Gastroesophageal sphincter (tissue), 4 donors: ENCODE data around the gene ARHGAP6. TPM values are rescaled to one million over a fixed set of nuclear protein-coding genes. Genes with fewer than 3 reads are reported as not detected.

Experiments
- ATAC-seq: fragments of 150-250 bp; one replicate; pipeline ENCODE4 v1.9.1; 2016; ENCODE audit warnings: mild to moderate bottlenecking, moderate library complexity
- H3K27ac ChIP-seq, 4 donors: fragments of 200-600 bp; sonication (generic) in 3 of 4; 1 replicate in 3 of 4; 2 replicates in 1 of 4; pipeline ENCODE4 v1.5.1; 2016 to 2019
- H3K27me3 ChIP-seq: fragments of 200-600 bp; sonication (generic); one replicate; pipeline ENCODE4 v1.5.1; 2019
- H3K36me3 ChIP-seq, 2 donors: fragments of 200-600 bp; sonication (generic); one replicate each; pipeline ENCODE4 v1.5.1; 2019; ENCODE audit warnings: control low read depth in 1 of 2
- H3K4me1 ChIP-seq, 3 donors: fragments of 200-600 bp; sonication (generic); 1 replicate in 2 of 3; 2 replicates in 1 of 3; pipeline ENCODE4 v1.5.1; 2016 to 2019; ENCODE audit warnings: control low read depth in 2 of 3
- H3K4me3 ChIP-seq, 2 donors: fragments of 200-600 bp; sonication (generic); one replicate each; pipeline ENCODE4 v1.5.1; 2019; ENCODE audit warnings: mild to moderate bottlenecking in 1 of 2, moderate library complexity in 1 of 2
- H3K9me3 ChIP-seq, 3 donors: fragments of 200-600 bp; sonication (generic); one replicate each; pipeline ENCODE4 v1.5.1; 2017 to 2019; ENCODE audit warnings: control low read depth in 2 of 3
- EP300 ChIP-seq: sonication (generic); formaldehyde crosslinking; IDR thresholded peaks from one replicate; pipeline ENCODE4 v1.6.1; 2017; ENCODE audit warnings: antibody characterized with exemption, mild to moderate bottlenecking
- POLR2A ChIP-seq, 2 donors: fragments of 450-650 bp; IDR thresholded peaks; one replicate each; pipeline ENCODE4 v1.6.1; 2017; ENCODE audit warnings: antibody characterized with exemption in 2 of 2, mild to moderate bottlenecking in 2 of 2, moderate library complexity in 1 of 2
- POLR2AphosphoS5 ChIP-seq: sonication (generic); formaldehyde crosslinking; IDR thresholded peaks from one replicate; pipeline ENCODE4 v1.6.1; 2017; ENCODE audit warnings: antibody characterized with exemption
- WGBS, 2 donors: methylation state at CpG; one replicate each; pipeline ENCODE4 v1.1.5; 2018; ENCODE audit warnings: low coverage in 1 of 2; 5-methylcytosine and 5-hydroxymethylcytosine counted together
- total RNA-seq, 4 donors: library from RNA; depleted of rRNA; stranded (reverse); fragments of >200 nt; gene quantifications; one replicate each; pipeline ENCODE4 v1.1.0, GENCODE V29; 2016
- TF ChIP-seq, protein P1 (sequence below), 4 experiments: fragments of 200-600 bp in 2 of 4; fragments of 450-650 bp in 2 of 4; sonication (generic) in 1 of 4; IDR thresholded peaks; one replicate each; pipeline ENCODE4 v1.5.1; 2017 to 2019; ENCODE audit warnings: antibody characterized with exemption in 4 of 4, mild to moderate bottlenecking in 2 of 4, moderate library complexity in 2 of 4

ARHGAP6 gene
- total RNA-seq, 4 donors from 2014 or later: 25.2 to 35.1 (median 31.8) TPM

- ATAC-seq: peak; percentile 69
- no peak overlapping the region for H3K4me3 ChIP-seq
Measured at GRCh38 chrX:11380187-11380844, 285.4 kb downstream of the ARHGAP6 start.

GRCh38 chrX:11376163-11376562, 289.6 kb downstream of the ARHGAP6 start:
- no peaks in the 10 kb centered on the region for H3K27me3 ChIP-seq
- H3K4me1 ChIP-seq: no peaks in the 10 kb centered on the region
- H3K4me3 ChIP-seq: no peak overlapping the region
- no peaks in the 10 kb centered on the region for H3K9me3 ChIP-seq
- no peak overlapping the region for H3K27ac ChIP-seq
- no peak for ATAC-seq
- no peaks in the 10 kb centered on the region for H3K36me3 ChIP-seq
- TF ChIP-seq, protein P1, sequence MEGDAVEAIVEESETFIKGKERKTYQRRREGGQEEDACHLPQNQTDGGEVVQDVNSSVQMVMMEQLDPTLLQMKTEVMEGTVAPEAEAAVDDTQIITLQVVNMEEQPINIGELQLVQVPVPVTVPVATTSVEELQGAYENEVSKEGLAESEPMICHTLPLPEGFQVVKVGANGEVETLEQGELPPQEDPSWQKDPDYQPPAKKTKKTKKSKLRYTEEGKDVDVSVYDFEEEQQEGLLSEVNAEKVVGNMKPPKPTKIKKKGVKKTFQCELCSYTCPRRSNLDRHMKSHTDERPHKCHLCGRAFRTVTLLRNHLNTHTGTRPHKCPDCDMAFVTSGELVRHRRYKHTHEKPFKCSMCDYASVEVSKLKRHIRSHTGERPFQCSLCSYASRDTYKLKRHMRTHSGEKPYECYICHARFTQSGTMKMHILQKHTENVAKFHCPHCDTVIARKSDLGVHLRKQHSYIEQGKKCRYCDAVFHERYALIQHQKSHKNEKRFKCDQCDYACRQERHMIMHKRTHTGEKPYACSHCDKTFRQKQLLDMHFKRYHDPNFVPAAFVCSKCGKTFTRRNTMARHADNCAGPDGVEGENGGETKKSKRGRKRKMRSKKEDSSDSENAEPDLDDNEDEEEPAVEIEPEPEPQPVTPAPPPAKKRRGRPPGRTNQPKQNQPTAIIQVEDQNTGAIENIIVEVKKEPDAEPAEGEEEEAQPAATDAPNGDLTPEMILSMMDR (IDR thresholded peaks at IDR 0.05): no peak
- TF ChIP-seq POLR2A (IDR thresholded peaks at IDR 0.05) (no peak), POLR2AphosphoS5 (no peak), EP300 (no peak)

More at GRCh38 chrX:11380187-11380844, 285.4 kb downstream of the ARHGAP6 start:
- TF ChIP-seq, protein P1 (IDR thresholded peaks at IDR 0.05): no peak
- peak; percentile 7 for TF ChIP-seq POLR2AphosphoS5
- no peaks in the 10 kb centered on the region for H3K36me3 ChIP-seq
- no peaks in the 10 kb centered on the region for H3K9me3 ChIP-seq
- no peaks in the 10 kb centered on the region for H3K27me3 ChIP-seq
- H3K27ac ChIP-seq: peak overlapping the region in 3 of 4 donors; percentile 21 to 58 (median 40)
- peaks cover 0 to 5% (median 0%) of the 10 kb centered on the region in 3 donors for H3K4me1 ChIP-seq
- 59 to 80% methylated on average over 1 to 5 of the region's 10 CpGs for WGBS, 2 donors

DNA sequence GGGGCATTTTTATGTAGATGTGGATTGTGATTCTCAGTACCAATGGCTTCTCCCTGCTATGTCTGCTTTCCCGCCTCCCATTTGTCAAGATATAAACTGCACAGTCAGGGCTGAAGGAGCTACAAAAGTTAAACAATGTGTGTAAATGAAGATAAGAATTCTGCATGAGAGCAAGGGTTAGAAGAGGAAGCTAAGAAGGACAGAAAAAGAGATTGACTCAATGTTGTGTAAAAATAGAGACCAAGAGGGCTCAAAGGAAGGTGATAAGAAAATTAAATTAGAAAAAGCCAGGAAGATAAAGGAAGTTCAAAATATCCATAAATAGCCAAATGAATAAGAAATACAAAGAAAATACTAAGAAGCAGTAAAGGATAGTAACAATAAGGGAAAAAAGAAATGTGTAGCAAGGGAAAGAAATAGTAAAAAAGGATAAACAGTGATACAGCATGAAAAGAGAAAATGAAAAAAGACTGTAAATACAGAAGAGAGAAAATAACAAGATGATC, 290.1 kb downstream of the ARHGAP6 start:
- H3K9me3 ChIP-seq: no peaks in the 10 kb centered on the region
- 43 to 88% methylated on average over 1 of the region's 1 CpG for WGBS, 2 donors
- H3K36me3 ChIP-seq: no peaks in the 10 kb centered on the region
- no peak overlapping the region for H3K4me3 ChIP-seq
- no peak for ATAC-seq
- H3K27me3 ChIP-seq: no peaks in the 10 kb centered on the region
- no peaks in the 10 kb centered on the region for H3K4me1 ChIP-seq
- no peak overlapping the region for H3K27ac ChIP-seq
- TF ChIP-seq POLR2AphosphoS5: no peak
- no peak for TF ChIP-seq EP300
- TF ChIP-seq, protein P1 (IDR thresholded peaks at IDR 0.05): no peak
- TF ChIP-seq POLR2A (IDR thresholded peaks at IDR 0.05): no peak

GRCh38 chrX:11374570-11374969, 291.1 kb downstream of the ARHGAP6 start:
- H3K27ac ChIP-seq: no peak overlapping the region
- H3K9me3 ChIP-seq: no peaks in the 10 kb centered on the region
- no peaks in the 10 kb centered on the region for H3K27me3 ChIP-seq
- H3K4me1 ChIP-seq: no peaks in the 10 kb centered on the region
- H3K4me3 ChIP-seq: no peak overlapping the region
- ATAC-seq: no peak
- TF ChIP-seq POLR2A (IDR thresholded peaks at IDR 0.05): no peak
- TF ChIP-seq POLR2AphosphoS5: no peak
- TF ChIP-seq, protein P1 (IDR thresholded peaks at IDR 0.05): no peak
- no peak for TF ChIP-seq EP300
- H3K36me3 ChIP-seq: no peaks in the 10 kb centered on the region
- WGBS, 2 donors: 76 to 90% methylated on average over 2 of the region's 2 CpGs

DNA sequence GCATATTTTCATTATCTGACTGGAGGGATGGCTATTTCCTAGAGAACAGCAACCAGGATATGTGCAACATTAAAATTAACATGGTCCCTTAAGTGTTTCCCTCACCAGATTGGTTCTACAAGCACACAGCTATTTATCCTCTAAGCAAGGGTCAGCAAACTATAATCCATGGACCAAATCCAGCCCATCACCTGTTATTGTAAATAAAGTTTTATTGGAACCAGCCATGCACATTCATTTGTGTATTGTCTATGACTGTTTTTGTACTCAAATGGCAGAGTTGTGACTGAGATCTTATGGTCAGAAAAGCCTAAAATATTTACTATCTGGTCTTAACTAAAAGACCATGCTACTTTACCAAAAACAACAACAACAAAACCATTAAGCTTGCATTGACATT, 294.6 kb downstream of the ARHGAP6 start:
- no peak for ATAC-seq
- Histone ChIP-seq H3K27me3 (no peaks in the 10 kb centered on the region), H3K4me3 (no peak overlapping the region), H3K9me3 (no peaks in the 10 kb centered on the region), H3K4me1 (no peaks in the 10 kb centered on the region), H3K36me3 (no peaks in the 10 kb centered on the region), H3K27ac (no peak overlapping the region)
- no peak for TF ChIP-seq EP300
- TF ChIP-seq, protein P1 (IDR thresholded peaks at IDR 0.05): no peak
- TF ChIP-seq POLR2AphosphoS5: no peak
- TF ChIP-seq POLR2A (IDR thresholded peaks at IDR 0.05): no peak
